Endodermal cell (in vitro differentiated cells): ENCODE measurements around the gene KCNJ10. TPM values are rescaled to one million over a fixed set of nuclear protein-coding genes. Genes with fewer than 3 reads are reported as not detected.

Experiments
- DNase-seq: peaks from one replicate; pipeline ENCODE4 v3.0.0-alpha.2; 2017
- H3K27ac ChIP-seq: 2 replicates; pipeline ENCODE4 v1.5.1; 2013; ENCODE audit warnings: mild to moderate bottlenecking, low read depth, low read length, moderate library complexity
- H3K27me3 ChIP-seq: 2 replicates; pipeline ENCODE4 v1.6.1; 2013; ENCODE audit warnings: mild to moderate bottlenecking, low read length, moderate library complexity; ENCODE audit not compliant: insufficient read depth, control insufficient read depth, poor library complexity, severe bottlenecking
- H3K36me3 ChIP-seq: 2 replicates; pipeline ENCODE4 v1.7.0; 2013; ENCODE audit warnings: mild to moderate bottlenecking, low read length, moderate library complexity; ENCODE audit not compliant: control insufficient read depth, insufficient read depth
- H3K4me1 ChIP-seq: one replicate; pipeline ENCODE4 v1.7.0; 2013; ENCODE audit warnings: low read length; ENCODE audit not compliant: control insufficient read depth, insufficient read depth
- H3K4me3 ChIP-seq: 2 replicates; pipeline ENCODE4 v1.5.1; 2013; ENCODE audit warnings: mild to moderate bottlenecking, low read length, moderate library complexity
- H3K9ac ChIP-seq: 2 replicates; pipeline ENCODE4 v1.6.1; 2013; ENCODE audit warnings: mild to moderate bottlenecking, low read length, moderate library complexity; ENCODE audit not compliant: poor library complexity, severe bottlenecking; ENCODE audit errors: extremely low read depth
- H3K9me3 ChIP-seq: 2 replicates; pipeline ENCODE4 v1.6.1; 2013; ENCODE audit warnings: mild to moderate bottlenecking, low read length, moderate library complexity; ENCODE audit not compliant: control insufficient read depth
- H3K27ac Mint-ChIP-seq: 2 replicates; pipeline ENCODE4 v1.8.0; 2020; ENCODE audit warnings: mixed read lengths
- H3K27me3 Mint-ChIP-seq: 2 replicates; pipeline ENCODE4 v1.8.0; 2021; ENCODE audit warnings: mild to moderate bottlenecking, mixed read lengths; ENCODE audit not compliant: insufficient read depth
- H3K36me3 Mint-ChIP-seq: 2 replicates; pipeline ENCODE4 v1.8.0; 2020; ENCODE audit warnings: low read depth, mixed read lengths
- H3K4me1 Mint-ChIP-seq: 2 replicates; pipeline ENCODE4 v1.8.0; 2020; ENCODE audit warnings: mixed read lengths
- H3K4me3 Mint-ChIP-seq: 2 replicates; pipeline ENCODE4 v1.8.0; 2020; ENCODE audit warnings: mild to moderate bottlenecking, moderate library complexity, mixed read lengths
- H3K9me3 Mint-ChIP-seq: 2 replicates; pipeline ENCODE4 v1.8.0; 2020; ENCODE audit warnings: mild to moderate bottlenecking, mixed read lengths
- CTCF ChIP-seq: fragments of 200-600 bp; sonication (generic); conservative IDR thresholded peaks from 2 replicates; pipeline ENCODE4 v1.5.0; 2021; ENCODE audit warnings: antibody characterized with exemption, mild to moderate bottlenecking
- WGBS, 2 experiments: methylation state at CpG; one replicate each; pipeline versions ENCODE4 v1.1.5 to v1.1.7; 2013; ENCODE audit warnings: missing lambda C conversion rate in 2 of 2, mixed read lengths in 1 of 2; ENCODE audit not compliant: insufficient coverage in 1 of 2, insufficient read length in 1 of 2; 5-methylcytosine and 5-hydroxymethylcytosine counted together
- total RNA-seq, 2 donors: library from RNA; stranded (reverse); fragmentation: NEBNext Ultra II Directional in 1 of 2; extraction: Animal tissue kit (Norgen Biotek cat#: 25700) in 1 of 2; gene quantifications; 2 replicates in 1 of 2; 3 replicates in 1 of 2; pipeline ENCODE4 v1.2.1, GENCODE V29; 2021

KCNJ10 gene
- total RNA-seq, 2 donors from 2014 or later = 0.26 TPM; not detected in 1

GRCh38 chr1:160064164-160064563, 5.8 kb downstream of the KCNJ10 start:
- WGBS, 2 experiments = 88% methylated on average over 3 of the region's 3 CpGs; no CpG with 5 or more reads in 1 of the 2 experiments
- H3K36me3 ChIP-seq = no peaks in the 10 kb centered on the region
- peaks cover 2% of the 10 kb centered on the region for H3K4me1 ChIP-seq
- H3K9ac ChIP-seq = no peak overlapping the region
- Mint-ChIP-seq H3K27me3 (peaks cover 36% of the 10 kb centered on the region), H3K4me1 (peaks cover 13% of the 10 kb centered on the region), H3K36me3 (no peaks in the 10 kb centered on the region), H3K9me3 (no peaks in the 10 kb centered on the region), H3K27ac (no peak overlapping the region), H3K4me3 (no peak overlapping the region)
- DNase-seq = no peak
- no peak for TF ChIP-seq CTCF
- peaks cover 12% of the 10 kb centered on the region for H3K27me3 ChIP-seq
- H3K9me3 ChIP-seq = no peaks in the 10 kb centered on the region
- no peak overlapping the region for H3K27ac ChIP-seq
- no peak overlapping the region for H3K4me3 ChIP-seq

GRCh38 chr1:160063176-160063575, 6.8 kb downstream of the KCNJ10 start:
- peaks cover 31% of the 10 kb centered on the region for H3K27me3 Mint-ChIP-seq
- Histone ChIP-seq H3K4me3 (no peak overlapping the region), H3K27me3 (peaks cover 2% of the 10 kb centered on the region), H3K9me3 (no peaks in the 10 kb centered on the region), H3K27ac (no peak overlapping the region), H3K9ac (no peak overlapping the region), H3K36me3 (no peaks in the 10 kb centered on the region), H3K4me1 (peaks cover 2% of the 10 kb centered on the region)
- peaks cover 13% of the 10 kb centered on the region for H3K4me1 Mint-ChIP-seq
- WGBS, 2 experiments = 91 to 100% methylated on average over 4 to 5 of the region's 5 CpGs
- DNase-seq = peak; percentile 30
- H3K27ac Mint-ChIP-seq = no peak overlapping the region
- no peaks in the 10 kb centered on the region for H3K36me3 Mint-ChIP-seq
- TF ChIP-seq CTCF = no peak
- H3K9me3 Mint-ChIP-seq = no peaks in the 10 kb centered on the region
- no peak overlapping the region for H3K4me3 Mint-ChIP-seq

GRCh38 chr1:160062230-160062532, 7.8 kb downstream of the KCNJ10 start:
- Histone ChIP-seq H3K36me3 (no peaks in the 10 kb centered on the region), H3K4me1 (peaks cover 2% of the 10 kb centered on the region), H3K9ac (no peak overlapping the region), H3K4me3 (no peak overlapping the region), H3K9me3 (no peaks in the 10 kb centered on the region), H3K27me3 (no peaks in the 10 kb centered on the region), H3K27ac (peak overlapping the region; percentile 68)
- no peaks in the 10 kb centered on the region for H3K9me3 Mint-ChIP-seq
- no peak for DNase-seq
- peaks cover 5% of the 10 kb centered on the region for H3K4me1 Mint-ChIP-seq
- no peaks in the 10 kb centered on the region for H3K36me3 Mint-ChIP-seq
- no peak overlapping the region for H3K27ac Mint-ChIP-seq
- peaks cover 30% of the 10 kb centered on the region for H3K27me3 Mint-ChIP-seq
- 88% methylated on average over 6 of the region's 6 CpGs; no CpG with 5 or more reads in 1 of the 2 experiments for WGBS, 2 experiments
- no peak overlapping the region for H3K4me3 Mint-ChIP-seq
- no peak for TF ChIP-seq CTCF
